ENCODE results near the gene SGCE.

Gene SGCE

GRCh38 chr7:94620703-94621118, 35.2 kb downstream of the SGCE start:
- peak; percentile 34 to 49 for DNase-seq

GRCh38 chr7:94618126-94618525, 37.8 kb downstream of the SGCE start:
- DNase-seq, result no peak

GRCh38 chr7:94616855-94617254, 39.1 kb downstream of the SGCE start:
- DNase-seq, result no peak

GRCh38 chr7:94615666-94616065, 40.3 kb downstream of the SGCE start:
- no peak for DNase-seq

- no peak for DNase-seq
Measured at GRCh38 chr7:94612661-94613060, 43.3 kb downstream of the SGCE start.

GRCh38 chr7:94612253-94612652, 43.7 kb downstream of the SGCE start:
- no peak for DNase-seq

DNA sequence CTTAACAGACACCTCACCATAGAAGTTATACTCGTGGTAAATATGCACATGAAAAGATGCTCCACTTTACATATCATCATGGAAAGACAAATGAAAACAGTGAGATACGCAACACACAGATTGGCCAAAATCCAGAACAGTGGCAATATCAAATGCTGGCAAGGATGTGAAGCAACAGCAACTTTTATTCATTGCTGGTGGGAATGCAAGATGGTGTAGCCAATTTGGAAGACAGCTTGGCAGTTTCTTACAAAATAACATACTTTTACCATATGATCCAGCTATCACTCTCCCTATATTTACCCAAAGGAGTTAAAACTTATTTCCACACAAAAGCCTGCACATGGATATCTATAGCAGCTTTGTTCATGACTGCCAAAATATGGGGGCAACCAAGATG, 46.4 kb downstream of the SGCE start:
- no peak for DNase-seq

GRCh38 chr7:94605031-94605430, 50.9 kb downstream of the SGCE start:
- DNase-seq, result no peak

- no peak for DNase-seq
Measured at GRCh38 chr7:94602181-94602580, 53.8 kb downstream of the SGCE start.

GRCh38 chr7:94600267-94600666, 55.7 kb downstream of the SGCE start:
- no peak for DNase-seq

DNA sequence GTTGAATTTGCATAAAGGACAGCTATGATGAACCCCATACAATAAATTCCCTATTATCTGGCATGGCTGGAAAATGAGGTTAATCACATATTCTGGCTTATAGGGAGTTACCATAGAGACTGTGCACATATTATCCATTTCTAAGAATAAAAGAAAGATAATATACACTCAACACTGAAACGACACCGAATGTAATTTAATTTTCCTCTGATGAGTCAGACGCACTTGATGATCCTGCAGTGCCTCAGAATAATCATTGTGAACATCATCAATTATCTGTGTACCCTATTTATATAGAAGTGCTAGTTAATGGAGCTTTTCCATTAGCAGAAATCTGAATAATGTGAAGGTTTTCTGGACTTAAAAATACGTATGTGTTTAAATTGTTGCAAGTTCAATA, 60.2 kb downstream of the SGCE start:
- no peak for DNase-seq

DNA sequence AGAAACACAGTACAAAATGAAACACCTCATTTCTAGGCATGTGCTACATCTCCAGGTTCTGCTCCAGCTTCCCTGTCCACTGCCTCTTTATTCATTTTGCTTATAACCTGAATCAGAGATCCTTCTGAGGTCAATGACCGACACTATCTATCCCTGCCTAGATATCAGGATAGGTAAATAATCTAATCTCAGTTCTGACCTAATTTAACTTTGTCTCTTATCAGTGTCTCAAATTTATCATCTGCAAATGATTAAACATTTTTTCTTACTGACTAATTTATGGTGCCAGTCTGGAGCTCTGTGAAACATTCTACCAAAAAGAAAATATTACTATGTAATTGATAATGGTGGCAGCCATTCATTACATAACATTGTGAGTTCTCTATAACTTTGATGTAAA, 61.1 kb downstream of the SGCE start:
- DNase-seq, result no peak

- DNase-seq, result peak in 1 of 2 experiments; percentile 8
Measured at GRCh38 chr7:94591176-94591575, 64.8 kb downstream of the SGCE start.

DNA sequence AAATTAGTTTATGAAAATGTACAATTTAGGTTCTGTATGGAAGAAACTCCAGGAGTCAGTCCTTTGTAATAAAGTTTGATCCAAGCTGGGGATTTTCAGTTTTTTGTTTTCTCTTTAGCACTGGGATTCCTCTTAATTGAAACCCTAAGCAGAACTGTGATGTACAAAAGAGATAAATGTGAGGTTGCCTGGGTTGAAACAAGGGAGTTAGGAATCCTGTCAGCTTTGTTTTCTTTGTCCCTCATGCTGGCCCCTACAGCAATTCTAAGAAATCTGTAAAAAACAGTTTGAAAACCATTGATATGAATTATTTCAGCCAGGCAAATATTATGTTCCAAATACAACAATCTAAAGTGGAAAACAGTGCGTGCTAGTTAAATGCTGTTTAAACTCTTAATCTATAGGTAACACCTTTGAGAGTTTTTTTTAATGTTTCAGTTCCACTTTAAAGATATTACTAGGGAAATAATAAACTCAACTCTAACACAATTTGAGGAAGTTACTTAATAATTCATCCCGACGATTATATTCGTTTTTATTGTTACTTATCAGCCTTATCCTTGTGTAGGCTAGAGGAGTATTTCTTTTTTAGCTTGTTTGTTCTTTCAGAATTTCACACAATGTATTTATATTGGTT, 65.3 kb downstream of the SGCE start:
- DNase-seq, result no peak

DNA sequence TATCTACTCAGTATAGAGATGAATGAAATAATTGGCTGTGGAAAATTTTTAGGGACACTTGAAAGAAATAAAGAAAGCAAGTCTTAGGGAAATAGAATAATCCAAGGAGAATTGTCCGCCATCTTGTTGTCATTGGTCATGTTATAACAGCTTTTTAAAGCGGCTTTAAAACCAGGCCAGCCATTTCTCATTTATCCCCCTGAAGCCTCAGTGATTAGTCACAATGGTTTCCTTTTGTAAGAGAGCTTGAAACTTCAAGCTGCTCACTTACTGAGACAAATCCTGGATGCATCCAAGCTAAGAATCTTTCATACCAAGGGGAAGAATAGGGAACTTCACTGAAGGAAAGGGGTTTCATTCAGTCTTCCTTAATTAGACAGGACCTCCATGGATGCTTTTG, 67.9 kb downstream of the SGCE start:
- no peak for DNase-seq

DNA sequence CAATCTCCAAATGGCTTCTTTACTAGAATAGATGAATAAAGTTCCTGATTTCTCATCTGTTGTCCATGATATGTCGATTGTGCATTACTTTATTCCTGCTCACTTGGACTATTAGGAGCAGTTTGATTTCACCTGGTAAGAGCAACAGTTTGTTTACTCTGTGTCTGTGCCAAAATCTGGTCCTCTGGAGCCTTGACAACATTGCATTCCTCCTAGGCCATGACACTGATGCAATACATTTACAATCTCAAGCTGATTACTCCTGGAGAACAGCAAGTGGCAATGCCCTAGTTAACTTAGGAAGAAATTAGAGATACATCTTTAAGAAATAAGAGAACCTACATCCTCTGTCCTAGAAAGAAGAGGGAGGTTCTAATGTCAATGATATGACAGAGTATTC, 71.8 kb downstream of the SGCE start:
- no peak for DNase-seq

- no peak for DNase-seq
Measured at GRCh38 chr7:94580601-94581000, 75.3 kb downstream of the SGCE start.

DNA sequence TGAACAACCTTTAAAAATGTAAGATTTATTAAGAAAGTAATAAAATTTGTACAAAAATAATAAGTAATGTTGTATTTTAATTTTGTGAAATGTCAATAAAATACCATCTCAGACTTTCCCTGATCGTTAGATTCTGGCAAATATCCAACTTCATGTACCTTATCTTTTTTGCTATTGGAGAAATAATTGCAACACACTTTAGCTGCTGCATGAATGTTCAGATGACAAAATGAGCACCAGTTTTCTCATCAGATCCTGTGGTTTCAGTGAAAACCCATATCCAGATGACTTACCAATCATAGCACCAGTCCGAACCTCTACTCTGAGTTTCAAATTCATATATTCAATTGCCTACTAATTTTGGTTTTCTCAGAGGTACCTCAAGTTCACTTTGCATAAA, 76.5 kb downstream of the SGCE start:
- no peak for DNase-seq

DNA sequence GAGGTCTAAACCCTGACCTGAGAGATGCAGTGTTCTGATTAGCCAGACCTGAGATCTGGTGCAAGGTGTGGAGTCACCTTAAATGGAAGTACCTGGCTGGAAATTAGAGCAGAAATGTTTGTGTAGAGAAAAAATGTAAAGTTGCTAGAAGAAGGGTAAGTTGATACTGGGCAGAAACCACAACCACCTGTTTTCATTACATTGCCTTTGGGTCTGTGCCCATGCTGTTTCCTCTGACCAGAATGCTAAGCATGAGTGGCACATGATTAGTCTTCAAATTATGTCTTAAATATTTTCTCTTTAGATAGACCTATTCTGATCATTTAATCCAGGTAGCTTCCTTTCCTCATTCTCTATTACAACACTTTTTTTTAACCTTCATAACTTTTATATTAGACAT, 77.3 kb downstream of the SGCE start:
- no peak for DNase-seq

DNA sequence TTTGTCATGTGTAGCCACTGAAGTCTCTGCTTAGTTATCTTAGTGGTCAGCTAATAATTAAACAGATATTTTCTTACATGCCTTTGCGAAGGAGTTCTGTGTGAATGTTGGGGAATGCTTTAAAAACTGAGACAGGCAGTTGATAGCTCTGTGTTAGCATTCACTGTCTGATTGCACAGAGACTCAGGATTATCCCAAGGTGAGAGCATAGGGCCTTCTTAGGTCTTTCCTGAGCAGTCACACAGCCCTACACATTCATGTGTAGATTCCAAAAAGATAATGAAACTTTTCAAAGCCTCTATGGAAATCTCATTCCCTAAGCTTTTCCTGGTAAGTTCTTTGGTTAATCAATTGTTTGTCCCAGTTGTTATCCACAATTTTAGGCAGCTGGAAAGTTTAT, 78.6 kb downstream of the SGCE start:
- no peak for DNase-seq

GRCh38 chr7:94576316-94576715, 79.6 kb downstream of the SGCE start:
- DNase-seq, result no peak

- DNase-seq, result no peak
Measured at GRCh38 chr7:94575646-94576045, 80.3 kb downstream of the SGCE start.

DNA sequence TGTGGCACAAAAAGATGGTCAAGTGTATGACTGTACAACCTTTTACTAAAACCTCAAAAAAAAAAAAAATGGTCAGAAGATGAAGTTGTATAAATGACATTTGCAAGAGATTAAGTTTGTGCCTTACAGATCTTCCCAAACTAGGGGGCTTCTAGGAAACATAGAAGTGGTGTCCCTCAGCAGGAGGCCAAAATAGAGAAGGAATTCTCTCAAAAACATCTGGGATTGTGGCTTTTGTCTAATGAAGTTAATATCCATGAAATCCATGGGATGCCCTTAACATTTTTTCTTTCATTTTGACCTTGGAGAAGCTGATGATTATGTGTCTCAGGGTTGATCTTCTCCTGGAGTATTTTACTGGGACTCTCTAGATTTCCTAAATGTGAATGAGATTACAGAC, 84.1 kb downstream of the SGCE start:
- no peak for DNase-seq

- DNase-seq, result no peak
Measured at GRCh38 chr7:94567396-94567795, 88.5 kb downstream of the SGCE start.

- no peak for DNase-seq
Measured at GRCh38 chr7:94565247-94565894, 90.6 kb downstream of the SGCE start.
